ENCODE measurements around the gene RFTN1.

Gene RFTN1

DNA sequence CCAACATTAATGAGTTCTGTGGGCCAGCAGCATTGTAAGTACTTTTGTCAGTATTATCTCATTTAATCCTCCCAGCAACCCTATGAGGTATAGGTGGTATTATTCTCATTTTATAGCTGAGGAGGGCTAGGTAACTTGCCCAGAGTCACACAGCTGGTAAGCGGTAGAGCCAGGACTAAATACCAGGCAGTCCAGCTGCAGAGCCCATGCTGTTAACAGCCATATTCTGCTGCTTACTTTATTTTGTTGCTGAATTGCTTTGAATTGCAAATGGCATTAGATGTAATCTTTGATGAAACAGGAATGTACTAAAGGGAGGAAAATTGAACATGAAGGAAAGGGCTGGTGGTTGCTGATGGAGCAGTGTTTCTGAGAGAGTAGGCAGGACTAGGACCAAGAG lies 228.9 kb downstream of the RFTN1 start:
- H3K9me2 ChIP-seq (replicated peaks; ENCODE audit: control insufficient read depth, low read length) = no peaks in the 10 kb centered on the region

DNA sequence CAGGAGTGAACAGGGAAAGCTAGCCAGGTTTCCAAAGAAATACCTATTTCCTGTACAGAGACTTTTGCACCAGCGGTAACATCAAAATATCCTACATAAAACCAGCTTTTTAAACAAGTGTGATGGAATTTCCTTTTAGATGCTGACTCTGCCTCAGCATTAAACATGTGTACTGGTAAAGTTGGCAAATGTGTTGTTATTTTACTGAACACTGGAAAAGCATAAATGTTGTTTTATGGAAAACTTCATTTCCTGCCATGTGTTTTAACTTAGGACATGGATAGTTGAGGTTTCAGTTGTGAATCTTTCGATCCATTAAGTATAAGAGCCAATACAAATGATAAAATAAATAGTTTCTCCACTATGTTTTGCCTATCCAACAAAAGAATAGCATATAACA lies 232.8 kb downstream of the RFTN1 start:
- no peak overlapping the region for H3K4me3 ChIP-seq (ENCODE audit: low read length)
- H3K27ac ChIP-seq (ENCODE audit: low read depth, low read length) = no peak overlapping the region
- no peaks in the 10 kb centered on the region for H3K9me3 ChIP-seq (ENCODE audit: control insufficient read depth, insufficient read depth, low read length)
- H3K79me2 ChIP-seq (ENCODE audit: control insufficient read depth, low read length) = no peaks in the 10 kb centered on the region
- H3F3A ChIP-seq (ENCODE audit: control insufficient read depth, insufficient read depth) = no peaks in the 10 kb centered on the region
- TF ChIP-seq, protein P1, sequence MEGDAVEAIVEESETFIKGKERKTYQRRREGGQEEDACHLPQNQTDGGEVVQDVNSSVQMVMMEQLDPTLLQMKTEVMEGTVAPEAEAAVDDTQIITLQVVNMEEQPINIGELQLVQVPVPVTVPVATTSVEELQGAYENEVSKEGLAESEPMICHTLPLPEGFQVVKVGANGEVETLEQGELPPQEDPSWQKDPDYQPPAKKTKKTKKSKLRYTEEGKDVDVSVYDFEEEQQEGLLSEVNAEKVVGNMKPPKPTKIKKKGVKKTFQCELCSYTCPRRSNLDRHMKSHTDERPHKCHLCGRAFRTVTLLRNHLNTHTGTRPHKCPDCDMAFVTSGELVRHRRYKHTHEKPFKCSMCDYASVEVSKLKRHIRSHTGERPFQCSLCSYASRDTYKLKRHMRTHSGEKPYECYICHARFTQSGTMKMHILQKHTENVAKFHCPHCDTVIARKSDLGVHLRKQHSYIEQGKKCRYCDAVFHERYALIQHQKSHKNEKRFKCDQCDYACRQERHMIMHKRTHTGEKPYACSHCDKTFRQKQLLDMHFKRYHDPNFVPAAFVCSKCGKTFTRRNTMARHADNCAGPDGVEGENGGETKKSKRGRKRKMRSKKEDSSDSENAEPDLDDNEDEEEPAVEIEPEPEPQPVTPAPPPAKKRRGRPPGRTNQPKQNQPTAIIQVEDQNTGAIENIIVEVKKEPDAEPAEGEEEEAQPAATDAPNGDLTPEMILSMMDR (IDR thresholded peaks at IDR 0.05; ENCODE audit: low read depth, low read length, poor library complexity, severe bottlenecking) = no peak
- TF ChIP-seq EZH2phosphoT487 (IDR thresholded peaks at IDR 0.05; ENCODE audit: borderline replicate concordance, low read length) = no peak
- no peaks in the 10 kb centered on the region for H3K27me3 ChIP-seq (ENCODE audit: control insufficient read depth, low read length)
- peaks cover 22% of the 10 kb centered on the region for H3K36me3 ChIP-seq (ENCODE audit: control insufficient read depth, low read length)
- H3K4me1 ChIP-seq (ENCODE audit: control insufficient read depth, low read length) = no peaks in the 10 kb centered on the region
- no peak overlapping the region for H3K4me2 ChIP-seq (ENCODE audit: low read length)
- H4K20me1 ChIP-seq (ENCODE audit: control insufficient read depth, insufficient read depth, low read depth, low read length) = no peaks in the 10 kb centered on the region
- no peaks in the 10 kb centered on the region for H3K9me2 ChIP-seq (replicated peaks; ENCODE audit: control insufficient read depth, low read length)

More for the DNA sequence above, 228.9 kb downstream of the RFTN1 start:
- Histone ChIP-seq H3K27me3 (ENCODE audit: control insufficient read depth, low read length) (no peaks in the 10 kb centered on the region), H3K36me3 (ENCODE audit: control insufficient read depth, low read length) (peaks cover 28% of the 10 kb centered on the region), H3K4me2 (ENCODE audit: low read length) (no peak overlapping the region), H3K79me2 (ENCODE audit: control insufficient read depth, low read length) (no peaks in the 10 kb centered on the region), H3F3A (ENCODE audit: control insufficient read depth, insufficient read depth) (no peaks in the 10 kb centered on the region), H4K20me1 (ENCODE audit: control insufficient read depth, insufficient read depth, low read depth, low read length) (0 out of 2 replicates have a peak, but pooled peaks cover 4% of the 10 kb centered on the region), H3K27ac (ENCODE audit: low read depth, low read length) (no peak overlapping the region), H3K4me1 (ENCODE audit: control insufficient read depth, low read length) (peaks cover 15% of the 10 kb centered on the region), H3K4me3 (ENCODE audit: low read length) (no peak overlapping the region), H3K9me3 (ENCODE audit: control insufficient read depth, insufficient read depth, low read length) (no peaks in the 10 kb centered on the region)
- TF ChIP-seq, protein P1 (IDR thresholded peaks at IDR 0.05; ENCODE audit: low read depth, low read length, poor library complexity, severe bottlenecking) = no peak
- no peak for TF ChIP-seq EZH2phosphoT487 (IDR thresholded peaks at IDR 0.05; ENCODE audit: borderline replicate concordance, low read length)

DNA sequence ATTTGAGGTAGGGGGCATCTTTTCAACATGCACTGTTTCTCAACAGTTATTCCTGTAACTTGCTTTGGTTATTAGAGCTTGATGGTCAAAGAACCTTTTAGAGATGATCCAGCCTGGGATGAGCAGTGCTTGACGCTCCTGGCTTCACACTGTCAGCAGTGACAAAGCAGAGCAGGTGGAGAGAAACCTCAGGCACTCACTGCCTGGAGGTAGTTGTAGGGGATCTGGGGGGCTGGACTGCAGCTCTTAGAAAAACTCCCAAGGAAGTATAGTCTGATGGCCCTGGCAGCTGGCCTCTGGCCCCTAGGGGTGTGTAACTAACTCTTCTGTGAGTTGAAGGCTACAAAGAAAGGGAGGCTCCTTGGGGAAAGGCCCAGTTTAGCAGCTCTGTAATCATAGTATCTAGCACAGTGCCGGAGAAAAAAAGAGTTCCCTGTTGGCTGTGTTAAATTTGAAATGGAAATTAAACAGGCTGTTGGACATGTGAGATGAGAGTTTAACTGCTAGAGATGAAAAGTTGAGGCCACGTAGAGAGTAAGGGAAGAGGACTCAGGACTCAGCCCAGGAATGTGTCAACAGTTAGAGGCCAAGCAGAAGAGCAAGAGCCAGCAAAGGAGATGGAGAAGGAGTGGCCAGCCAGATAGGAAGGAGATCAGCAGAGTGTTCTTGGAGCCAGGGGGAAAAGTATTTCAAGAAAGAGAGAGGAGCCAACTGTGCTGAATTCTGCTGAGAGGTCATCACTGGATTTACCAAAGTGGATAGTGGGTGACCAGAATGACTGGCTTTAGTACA lies 234.3 kb downstream of the RFTN1 start:
- Histone ChIP-seq H3K79me2 (ENCODE audit: control insufficient read depth, low read length) (no peaks in the 10 kb centered on the region), H3K27ac (ENCODE audit: low read depth, low read length) (no peak overlapping the region), H3K36me3 (ENCODE audit: control insufficient read depth, low read length) (peaks cover 28% of the 10 kb centered on the region), H3K9me3 (ENCODE audit: control insufficient read depth, insufficient read depth, low read length) (no peaks in the 10 kb centered on the region), H3K4me3 (ENCODE audit: low read length) (no peak overlapping the region), H3K4me2 (ENCODE audit: low read length) (no peak overlapping the region), H3F3A (ENCODE audit: control insufficient read depth, insufficient read depth) (no peaks in the 10 kb centered on the region), H4K20me1 (ENCODE audit: control insufficient read depth, insufficient read depth, low read depth, low read length) (no peaks in the 10 kb centered on the region), H3K4me1 (ENCODE audit: control insufficient read depth, low read length) (no peaks in the 10 kb centered on the region), H3K9me2 (replicated peaks; ENCODE audit: control insufficient read depth, low read length) (no peaks in the 10 kb centered on the region), H3K27me3 (ENCODE audit: control insufficient read depth, low read length) (no peaks in the 10 kb centered on the region)
- TF ChIP-seq, protein P1 (IDR thresholded peaks at IDR 0.05; ENCODE audit: low read depth, low read length, poor library complexity, severe bottlenecking) = no peak
- no peak for TF ChIP-seq EZH2phosphoT487 (IDR thresholded peaks at IDR 0.05; ENCODE audit: borderline replicate concordance, low read length)

Data from DOHH2 (cell line).